Right lobe of liver (tissue), 4 donors: Measurements from ENCODE around the gene KCNH5.

Source experiments
- POLR2A ChIP-seq: fragments of 450-650 bp; IDR thresholded peaks from one replicate; pipeline ENCODE4 v1.6.1; 2017; ENCODE audit warnings: antibody characterized with exemption, mild to moderate bottlenecking
- TF ChIP-seq, protein P1 (sequence below), 4 donors: fragments of 200-600 bp in 3 of 4; fragments of 450-650 bp in 1 of 4; IDR thresholded peaks; one replicate each; pipeline versions ENCODE4 v1.5.1 to v1.8.0; 2016 to 2022; ENCODE audit warnings: antibody characterized with exemption in 4 of 4, mild to moderate bottlenecking in 2 of 4
- donor health status: DM: no; HTN: no; CAD: no.
- donor health status: DM: no; HTN: no; CAD: no.
- donor health status: DM: no; HTN: yes; CAD: no.

DNA sequence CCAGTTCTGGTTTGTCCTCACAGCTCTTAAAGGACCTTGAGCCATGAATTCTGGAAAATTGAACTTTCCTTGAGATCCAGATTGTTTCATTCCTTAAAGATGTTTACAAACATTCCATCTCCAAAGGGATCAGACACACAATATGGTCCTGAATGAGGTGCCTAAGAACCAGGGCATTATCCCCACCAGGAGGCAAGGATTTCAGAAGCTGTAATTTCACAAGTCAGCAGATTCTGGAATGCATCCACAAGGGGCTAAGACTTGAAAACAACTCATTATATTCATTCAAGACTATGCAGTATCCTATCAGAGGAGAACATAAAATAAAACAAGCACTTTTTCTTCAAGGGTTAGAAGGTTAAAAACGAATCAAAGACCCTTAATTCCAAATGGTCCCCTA is 15.1 kb downstream of the KCNH5 start:
- TF ChIP-seq, protein P1, sequence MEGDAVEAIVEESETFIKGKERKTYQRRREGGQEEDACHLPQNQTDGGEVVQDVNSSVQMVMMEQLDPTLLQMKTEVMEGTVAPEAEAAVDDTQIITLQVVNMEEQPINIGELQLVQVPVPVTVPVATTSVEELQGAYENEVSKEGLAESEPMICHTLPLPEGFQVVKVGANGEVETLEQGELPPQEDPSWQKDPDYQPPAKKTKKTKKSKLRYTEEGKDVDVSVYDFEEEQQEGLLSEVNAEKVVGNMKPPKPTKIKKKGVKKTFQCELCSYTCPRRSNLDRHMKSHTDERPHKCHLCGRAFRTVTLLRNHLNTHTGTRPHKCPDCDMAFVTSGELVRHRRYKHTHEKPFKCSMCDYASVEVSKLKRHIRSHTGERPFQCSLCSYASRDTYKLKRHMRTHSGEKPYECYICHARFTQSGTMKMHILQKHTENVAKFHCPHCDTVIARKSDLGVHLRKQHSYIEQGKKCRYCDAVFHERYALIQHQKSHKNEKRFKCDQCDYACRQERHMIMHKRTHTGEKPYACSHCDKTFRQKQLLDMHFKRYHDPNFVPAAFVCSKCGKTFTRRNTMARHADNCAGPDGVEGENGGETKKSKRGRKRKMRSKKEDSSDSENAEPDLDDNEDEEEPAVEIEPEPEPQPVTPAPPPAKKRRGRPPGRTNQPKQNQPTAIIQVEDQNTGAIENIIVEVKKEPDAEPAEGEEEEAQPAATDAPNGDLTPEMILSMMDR (IDR thresholded peaks at IDR 0.05) = no peak
- no peak for TF ChIP-seq POLR2A
